Measurements from ENCODE around the gene ZFP36L1. TPM values are rescaled to one million over a fixed set of nuclear protein-coding genes. Genes with fewer than 3 reads are reported as not detected.
A peak's percentile ranks its signal among the peaks of the same experiment; 100 is the strongest.

The ZFP36L1 gene
- total and polyA plus RNA-seq, 2 of the 13 experiments (the other 11 are each of a cell fraction or from before 2014, with no cell fraction given): 7.4 to 10.2 TPM

GRCh38 chr14:68789821-68790643, 2.8 kb downstream of the ZFP36L1 start (continued):
- no peak for TF ChIP-seq U2AF2 (IDR thresholded peaks at IDR 0.05; ENCODE audit: low read depth, low read length)
- peak; percentile 98 for TF ChIP-seq RBFOX2 (IDR thresholded peaks at IDR 0.05; ENCODE audit: low read depth, low read length)
- 0 out of 2 replicates have a peak, but pooled peaks have one; percentile 45 for TF ChIP-seq MTERF4 (CRISPR knock-in tag; IDR thresholded peaks at IDR 0.05)
- no peak for TF ChIP-seq TEAD2 (CRISPR knock-in tag; IDR thresholded peaks at IDR 0.05)
- no peak for TF ChIP-seq FLYWCH1 (CRISPR knock-in tag; IDR thresholded peaks at IDR 0.05)
- no peak for TF ChIP-seq ZNF891 (CRISPR knock-in tag; IDR thresholded peaks at IDR 0.05)
- peak; percentile 41 for TF ChIP-seq HNRNPLL (IDR thresholded peaks at IDR 0.05; ENCODE audit: low read depth, low read length, poor library complexity, severe bottlenecking)
- TF ChIP-seq KDM3A (CRISPR knock-in tag; IDR thresholded peaks at IDR 0.05; ENCODE audit: low read depth): 0 out of 2 replicates have a peak, but pooled peaks have one; percentile 22
- peak; percentile 100 for TF ChIP-seq AGO2 (optimal IDR thresholded peaks at IDR 0.05; ENCODE audit: low read depth, low read length)
- no peak for TF ChIP-seq ZNF383 (CRISPR knock-in tag; IDR thresholded peaks at IDR 0.05; ENCODE audit: borderline replicate concordance)
- no peak for TF ChIP-seq ATF1 (CRISPR knock-in tag; IDR thresholded peaks at IDR 0.05)
- TF ChIP-seq ZBTB38 (CRISPR knock-in tag; IDR thresholded peaks at IDR 0.05): peak; percentile 95
- TF ChIP-seq GABPB1 (CRISPR knock-in tag; IDR thresholded peaks at IDR 0.05): peak; percentile 34; the same call in 1 of the 2 replicates

Data from HepG2 (cell line).